ENCODE measurements around the gene NPBWR2.
"Not testable (repeated sequence)": the region's sequence is repeated elsewhere in the genome, so short reads cannot be mapped to it uniquely, and the experiment has no call there.

The NPBWR2 gene

DNA sequence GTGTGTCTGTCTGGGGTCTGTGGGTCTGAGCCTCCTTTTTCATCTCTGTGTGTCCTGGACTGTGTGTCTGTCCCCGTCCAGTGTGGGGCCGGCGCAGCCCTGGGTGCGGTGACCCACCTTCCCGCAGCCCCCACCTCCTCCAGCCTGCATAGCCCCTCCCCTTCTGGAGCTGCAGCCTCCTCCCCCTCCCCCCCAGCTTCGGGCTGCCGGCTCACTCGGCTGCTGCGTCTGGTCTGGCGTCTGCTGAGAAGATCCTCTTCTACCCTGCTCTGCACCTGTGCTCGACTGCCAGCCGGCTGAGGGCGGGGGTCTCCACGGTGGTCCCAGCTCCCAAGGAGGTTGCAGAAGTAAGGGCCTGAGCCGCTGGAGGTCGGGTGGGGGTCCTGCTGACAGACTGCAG, 15.6 kb downstream of the NPBWR2 start:
- no peak for TF ChIP-seq CTCF (IDR thresholded peaks at IDR 0.05; ENCODE audit: low read length)
- no peak for TF ChIP-seq EZH2 (optimal IDR thresholded peaks at IDR 0.05; ENCODE audit: low read depth, low read length)
- TF ChIP-seq EZH2phosphoT487 (IDR thresholded peaks at IDR 0.05; ENCODE audit: low read length): no peak
- Histone ChIP-seq H3K9me3 (replicated peaks; ENCODE audit: insufficient read depth, low read length) (no peaks in the 10 kb centered on the region), H3K9ac (ENCODE audit: low read length) (no peak overlapping the region), H3K27me3 (replicated peaks; ENCODE audit: insufficient read depth, low read length) (peaks cover 50% of the 10 kb centered on the region), H3K9me2 (replicated peaks; ENCODE audit: insufficient read depth, low read length) (no peaks in the 10 kb centered on the region), H4K20me1 (ENCODE audit: insufficient read depth, low read length) (no peaks in the 10 kb centered on the region), H3K79me2 (ENCODE audit: low read length) (no peaks in the 10 kb centered on the region), H3K4me3 (ENCODE audit: low read length) (no peak overlapping the region), H3K4me2 (ENCODE audit: low read depth, low read length) (no peak overlapping the region), H2AFZ (ENCODE audit: low read length) (no peak overlapping the region), H3K27ac (ENCODE audit: low read length) (no peak overlapping the region), H3K36me3 (replicated peaks; ENCODE audit: insufficient read depth, low read length) (no peaks in the 10 kb centered on the region), H3F3A (ENCODE audit: insufficient read depth, low read length) (no peaks in the 10 kb centered on the region), H3K4me1 (ENCODE audit: low read length) (no peaks in the 10 kb centered on the region)
- DNase-seq: no peak

DNA sequence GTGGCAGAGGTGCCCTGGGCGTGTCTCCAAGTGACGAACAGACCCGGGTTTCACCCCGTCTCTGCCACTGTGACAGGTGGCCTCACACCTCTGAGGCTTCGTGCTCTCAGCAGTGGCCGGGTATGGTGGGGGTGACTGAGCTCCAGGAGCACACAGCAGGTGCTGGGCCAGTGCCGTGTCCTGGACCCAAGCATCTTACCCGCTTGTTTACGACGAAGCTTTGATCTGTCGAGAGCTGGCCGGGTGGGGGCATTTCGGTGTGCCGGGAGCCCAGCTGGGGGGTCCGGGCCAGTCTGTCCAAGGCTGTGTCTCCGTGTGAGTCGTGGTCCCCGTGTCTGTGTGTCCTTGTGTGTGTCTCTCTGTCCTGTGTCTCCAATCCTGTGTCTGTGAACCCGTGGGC, 16.0 kb downstream of the NPBWR2 start:
- Histone ChIP-seq H3K79me2 (ENCODE audit: low read length) (no peaks in the 10 kb centered on the region), H3K4me2 (ENCODE audit: low read depth, low read length) (no peak overlapping the region), H3K27ac (ENCODE audit: low read length) (no peak overlapping the region), H2AFZ (ENCODE audit: low read length) (no peak overlapping the region), H3K27me3 (replicated peaks; ENCODE audit: insufficient read depth, low read length) (peaks cover 54% of the 10 kb centered on the region), H3K36me3 (replicated peaks; ENCODE audit: insufficient read depth, low read length) (no peaks in the 10 kb centered on the region), H3K4me1 (ENCODE audit: low read length) (no peaks in the 10 kb centered on the region), H4K20me1 (ENCODE audit: insufficient read depth, low read length) (no peaks in the 10 kb centered on the region), H3F3A (ENCODE audit: insufficient read depth, low read length) (no peaks in the 10 kb centered on the region), H3K9me2 (replicated peaks; ENCODE audit: insufficient read depth, low read length) (no peaks in the 10 kb centered on the region), H3K9ac (ENCODE audit: low read length) (no peak overlapping the region), H3K4me3 (ENCODE audit: low read length) (no peak overlapping the region), H3K9me3 (replicated peaks; ENCODE audit: insufficient read depth, low read length) (no peaks in the 10 kb centered on the region)
- DNase-seq: no peak
- TF ChIP-seq EZH2phosphoT487 (IDR thresholded peaks at IDR 0.05; ENCODE audit: low read length) (no peak), CTCF (IDR thresholded peaks at IDR 0.05; ENCODE audit: low read length) (no peak), EZH2 (optimal IDR thresholded peaks at IDR 0.05; ENCODE audit: low read depth, low read length) (no peak)

DNA sequence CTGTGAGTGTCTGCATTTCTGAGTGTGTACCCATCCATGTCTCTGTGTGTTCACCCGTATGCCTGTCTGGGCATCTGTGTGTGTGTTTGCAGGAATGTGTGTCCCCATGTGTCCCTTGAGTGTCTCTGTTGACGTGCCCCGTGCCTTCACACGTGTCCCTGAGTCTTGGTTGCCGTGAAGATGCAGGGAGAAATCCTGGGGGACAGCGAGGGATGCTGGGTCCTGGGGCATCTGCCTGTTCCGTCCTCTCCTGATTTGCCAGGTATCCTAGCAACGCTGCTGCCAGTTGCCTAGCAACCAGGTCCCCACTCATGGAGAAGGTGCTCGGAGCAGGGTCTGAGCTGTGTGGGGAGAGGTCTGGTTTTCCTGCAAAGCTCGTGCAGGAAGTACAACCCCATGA, 17.2 kb downstream of the NPBWR2 start:
- peaks cover 55% of the 10 kb centered on the region for H3K27me3 ChIP-seq (replicated peaks; ENCODE audit: insufficient read depth, low read length)
- DNase-seq: no peak

GRCh38 chr20:64088586-64088985, 18.8 kb downstream of the NPBWR2 start:
- H3K27me3 ChIP-seq (replicated peaks; ENCODE audit: insufficient read depth, low read length): peaks cover 70% of the 10 kb centered on the region
- H2AFZ ChIP-seq (ENCODE audit: low read length); H3K9me2 ChIP-seq (replicated peaks; ENCODE audit: insufficient read depth, low read length); H3F3A ChIP-seq (ENCODE audit: insufficient read depth, low read length); H3K79me2 ChIP-seq (ENCODE audit: low read length); H3K9ac ChIP-seq (ENCODE audit: low read length); H3K4me3 ChIP-seq (ENCODE audit: low read length); H3K4me2 ChIP-seq (ENCODE audit: low read depth, low read length); DNase-seq; H3K9me3 ChIP-seq (replicated peaks; ENCODE audit: insufficient read depth, low read length); H3K36me3 ChIP-seq (replicated peaks; ENCODE audit: insufficient read depth, low read length); H3K27ac ChIP-seq (ENCODE audit: low read length); H3K4me1 ChIP-seq (ENCODE audit: low read length); H4K20me1 ChIP-seq (ENCODE audit: insufficient read depth, low read length): not testable (repeated sequence)

More for the DNA sequence above, 17.2 kb downstream of the NPBWR2 start:
- no peaks in the 10 kb centered on the region for H3K4me1 ChIP-seq (ENCODE audit: low read length)
- no peaks in the 10 kb centered on the region for H3K79me2 ChIP-seq (ENCODE audit: low read length)
- H3K9me2 ChIP-seq (replicated peaks; ENCODE audit: insufficient read depth, low read length): no peaks in the 10 kb centered on the region
- H2AFZ ChIP-seq (ENCODE audit: low read length): no peak overlapping the region
- no peaks in the 10 kb centered on the region for H3K36me3 ChIP-seq (replicated peaks; ENCODE audit: insufficient read depth, low read length)
- no peaks in the 10 kb centered on the region for H3F3A ChIP-seq (ENCODE audit: insufficient read depth, low read length)
- no peak overlapping the region for H3K9ac ChIP-seq (ENCODE audit: low read length)
- no peaks in the 10 kb centered on the region for H4K20me1 ChIP-seq (ENCODE audit: insufficient read depth, low read length)
- H3K27ac ChIP-seq (ENCODE audit: low read length): no peak overlapping the region
- H3K4me3 ChIP-seq (ENCODE audit: low read length): no peak overlapping the region
- no peak overlapping the region for H3K4me2 ChIP-seq (ENCODE audit: low read depth, low read length)
- H3K9me3 ChIP-seq (replicated peaks; ENCODE audit: insufficient read depth, low read length): no peaks in the 10 kb centered on the region
- no peak for TF ChIP-seq EZH2 (optimal IDR thresholded peaks at IDR 0.05; ENCODE audit: low read depth, low read length)

- H3K4me2 ChIP-seq (ENCODE audit: low read depth, low read length); H3F3A ChIP-seq (ENCODE audit: insufficient read depth, low read length); H3K79me2 ChIP-seq (ENCODE audit: low read length); H3K9ac ChIP-seq (ENCODE audit: low read length); H3K4me3 ChIP-seq (ENCODE audit: low read length); H3K4me1 ChIP-seq (ENCODE audit: low read length); H3K9me2 ChIP-seq (replicated peaks; ENCODE audit: insufficient read depth, low read length); H3K36me3 ChIP-seq (replicated peaks; ENCODE audit: insufficient read depth, low read length); H2AFZ ChIP-seq (ENCODE audit: low read length); DNase-seq; H4K20me1 ChIP-seq (ENCODE audit: insufficient read depth, low read length); H3K27ac ChIP-seq (ENCODE audit: low read length); H3K9me3 ChIP-seq (replicated peaks; ENCODE audit: insufficient read depth, low read length): not testable (repeated sequence)
- H3K27me3 ChIP-seq (replicated peaks; ENCODE audit: insufficient read depth, low read length): peaks cover 73% of the 10 kb centered on the region
Measured at GRCh38 chr20:64087226-64087825, 20.0 kb downstream of the NPBWR2 start.

Data from MM.1S (cell line).